22Rv1 (cell line): ENCODE data around the gene CELA2B.

Experiments used
- CTCF ChIP-seq: fragments of 450-650 bp; IDR thresholded peaks from 2 replicates; pipeline ENCODE4 v1.5.1; 2017; ENCODE audit warnings: mild to moderate bottlenecking
- ZFX ChIP-seq: fragments of 450-650 bp; IDR thresholded peaks from 2 replicates; pipeline ENCODE4 v1.6.1; 2017; ENCODE audit warnings: antibody characterized with exemption, borderline replicate concordance

GRCh38 chr1:15475752-15476314, at the start of gene CELA2B:
- TF ChIP-seq CTCF (no peak), ZFX (no peak)
